Left renal cortex interstitium (tissue), 4 donors: ENCODE measurements around the gene SFTPA1. TPM values are rescaled to one million over a fixed set of nuclear protein-coding genes. Genes with fewer than 3 reads are reported as not detected.
A peak's percentile ranks its signal among the peaks of the same experiment; 100 is the strongest.
"Not testable (repeated sequence)": the region's sequence is repeated elsewhere in the genome, so short reads cannot be mapped to it uniquely, and the experiment has no call there.

Experiments
- DNase-seq, 4 donors: peaks; one replicate each; pipeline ENCODE4 v3.0.0-alpha.2; 2013; ENCODE audit warnings: low read depth in 4 of 4, low spot score in 2 of 4, missing footprints in 1 of 4
- polyA plus RNA-seq, 4 donors: library from polyadenylated mRNA; unstranded; fragments of 120-200 nt; gene quantifications; one replicate each; pipeline ENCODE4 v1.2.1, GENCODE V29; 2013; ENCODE audit not compliant: insufficient read length in 4 of 4

The SFTPA1 gene
- polyA plus RNA-seq, 4 donors, result not detected

- DNase-seq, result peak in 1 of 4 donors; percentile 2
Observed at GRCh38 chr10:79608505-79609375, 2.0 kb upstream of the SFTPA1 start.

GRCh38 chr10:79611193-79611976 is 646 bp downstream of the SFTPA1 start:
- DNase-seq, result not testable (repeated sequence)

GRCh38 chr10:79615577-79615976 is 4.8 kb downstream of the SFTPA1 start:
- DNase-seq, result no peak

- DNase-seq, result no peak
Observed at GRCh38 chr10:79616164-79616563, 5.4 kb downstream of the SFTPA1 start.

GRCh38 chr10:79623663-79624062 is 12.9 kb downstream of the SFTPA1 start:
- DNase-seq, result not testable (repeated sequence)

GRCh38 chr10:79627075-79627474 is 16.3 kb downstream of the SFTPA1 start:
- no peak for DNase-seq

GRCh38 chr10:79628083-79628482 is 17.3 kb downstream of the SFTPA1 start:
- no peak for DNase-seq

GRCh38 chr10:79628988-79629954 is 18.5 kb downstream of the SFTPA1 start:
- DNase-seq, result no peak

- DNase-seq, result no peak
Observed at GRCh38 chr10:79629955-79630327, 19.2 kb downstream of the SFTPA1 start.

GRCh38 chr10:79636654-79637199 is 26.0 kb downstream of the SFTPA1 start:
- not testable (repeated sequence) for DNase-seq

GRCh38 chr10:79638318-79638717 is 27.6 kb downstream of the SFTPA1 start:
- no peak for DNase-seq

- not testable (repeated sequence) for DNase-seq
Observed at GRCh38 chr10:79652695-79653094, 42.0 kb downstream of the SFTPA1 start.

GRCh38 chr10:79663287-79663686 is 52.5 kb downstream of the SFTPA1 start:
- DNase-seq, result not testable (repeated sequence)

- not testable (repeated sequence) for DNase-seq
Observed at GRCh38 chr10:79664686-79665085, 53.9 kb downstream of the SFTPA1 start.

Other genes with a start within 250 kb of the SFTPA1 start
- 10 to 100 TPM; 20.1 to 31.4 (median 25.6) TPM for gene ZCCHC24, start 165.3 kb upstream of the SFTPA1 start, polyA plus RNA-seq
- gene EIF5AL1, start 98.4 kb upstream of the SFTPA1 start, polyA plus RNA-seq, result 1 to 10 TPM; 1.0 to 5.0 (median 2.0) TPM
- under 1 TPM in 1 of 4 donors, not detected in 3; 0.13 TPM for gene SFTPA2, start 50.5 kb upstream of the SFTPA1 start, polyA plus RNA-seq
- 1 to 10 TPM in 3 of 4 donors, under 1 TPM in 1; 0.49 to 4.2 (median 2.6) TPM for gene NUTM2B, start 92.3 kb downstream of the SFTPA1 start, polyA plus RNA-seq
- under 1 TPM in 3 of 4 donors, not detected in 1; 0.24 to 0.64 (median 0.34) TPM for gene NUTM2E, start 215.8 kb downstream of the SFTPA1 start, polyA plus RNA-seq